ENCODE data around the gene AEBP1.
A peak's percentile ranks its signal among the peaks of the same experiment; 100 is the strongest.

The AEBP1 gene

GRCh38 chr7:44104860-44105771 is 971 bp downstream of the AEBP1 start:
- in situ Hi-C loops (cut with MboI; ENCODE audit: low sequenced_read_pairs, unreplicated experiment) = no loop called here
- peak; percentile 43 for DNase-seq (ENCODE audit: low spot score)
- TF ChIP-seq CTCF (IDR thresholded peaks at IDR 0.05; ENCODE audit: borderline replicate concordance, control extremely low read depth, extremely low read depth, insufficient read depth, missing control alignments) = no peak

GRCh38 chr7:44105832-44106231 is 1.7 kb downstream of the AEBP1 start:
- TF ChIP-seq CTCF (IDR thresholded peaks at IDR 0.05; ENCODE audit: borderline replicate concordance, control extremely low read depth, extremely low read depth, insufficient read depth, missing control alignments) = no peak
- no peak for DNase-seq (ENCODE audit: low spot score)
- in situ Hi-C loops (cut with MboI; ENCODE audit: low sequenced_read_pairs, unreplicated experiment) = no loop called here

GRCh38 chr7:44106311-44107065 is 2.3 kb downstream of the AEBP1 start:
- no peak for TF ChIP-seq CTCF (IDR thresholded peaks at IDR 0.05; ENCODE audit: borderline replicate concordance, control extremely low read depth, extremely low read depth, insufficient read depth, missing control alignments)
- no peak for DNase-seq (ENCODE audit: low spot score)
- in situ Hi-C loops (cut with MboI; ENCODE audit: low sequenced_read_pairs, unreplicated experiment) = no loop called here

GRCh38 chr7:44107116-44107960 is 3.2 kb downstream of the AEBP1 start:
- TF ChIP-seq CTCF (IDR thresholded peaks at IDR 0.05; ENCODE audit: borderline replicate concordance, control extremely low read depth, extremely low read depth, insufficient read depth, missing control alignments) = no peak
- no peak for DNase-seq (ENCODE audit: low spot score)
- in situ Hi-C loops (cut with MboI; ENCODE audit: low sequenced_read_pairs, unreplicated experiment) = no loop called here

GRCh38 chr7:44107961-44108767 is 4.0 kb downstream of the AEBP1 start:
- in situ Hi-C loops (cut with MboI; ENCODE audit: low sequenced_read_pairs, unreplicated experiment) = no loop called here
- DNase-seq (ENCODE audit: low spot score) = no peak
- TF ChIP-seq CTCF (IDR thresholded peaks at IDR 0.05; ENCODE audit: borderline replicate concordance, control extremely low read depth, extremely low read depth, insufficient read depth, missing control alignments) = no peak

Data from GM13976 (cell line).